HFF-Myc (cell line): ENCODE results near the gene NCKAP5.

Experiments used
- DNase-seq: peaks from one replicate; pipeline ENCODE4 v3.0.0-alpha.2; 2011; ENCODE audit warnings: low read depth; ENCODE audit errors: extremely low read depth
- H3K4me3 ChIP-seq: replicated peaks from 2 replicates; pipeline ENCODE4 v1.5.1; 2011; ENCODE audit warnings: low read depth, mild to moderate bottlenecking, control low read depth, low read length
- CTCF ChIP-seq: IDR thresholded peaks from 2 replicates; pipeline ENCODE4 v1.5.1; 2012; ENCODE audit warnings: mild to moderate bottlenecking, low read depth, low read length, control low read depth; ENCODE audit errors: missing control alignments

The NCKAP5 gene

GRCh38 chr2:133568172-133568571 is at the start of gene NCKAP5:
NCKAP5 (minus strand) TSS chr2:133568463; CDS start chr2:133517526, 50,937 bp downstream.
- DNase-seq, result no peak
- no peak for TF ChIP-seq CTCF
- no peak within 1 kb of the TSS for H3K4me3 ChIP-seq

- DNase-seq, result no peak
- H3K4me3 ChIP-seq, result no peak overlapping the region
- no peak for TF ChIP-seq CTCF
Measured at GRCh38 chr2:133609664-133610063, 41.4 kb upstream of the NCKAP5 start.

- no peak overlapping the region for H3K4me3 ChIP-seq
- TF ChIP-seq CTCF, result no peak
- DNase-seq, result no peak
Measured at GRCh38 chr2:133608291-133608690, 40.0 kb upstream of the NCKAP5 start.

- no peak overlapping the region for H3K4me3 ChIP-seq
- no peak for TF ChIP-seq CTCF
- no peak for DNase-seq
Measured at GRCh38 chr2:133607679-133608078, 39.4 kb upstream of the NCKAP5 start.

GRCh38 chr2:133606616-133607015 is 38.4 kb upstream of the NCKAP5 start:
- TF ChIP-seq CTCF, result no peak
- no peak overlapping the region for H3K4me3 ChIP-seq
- no peak for DNase-seq

DNA sequence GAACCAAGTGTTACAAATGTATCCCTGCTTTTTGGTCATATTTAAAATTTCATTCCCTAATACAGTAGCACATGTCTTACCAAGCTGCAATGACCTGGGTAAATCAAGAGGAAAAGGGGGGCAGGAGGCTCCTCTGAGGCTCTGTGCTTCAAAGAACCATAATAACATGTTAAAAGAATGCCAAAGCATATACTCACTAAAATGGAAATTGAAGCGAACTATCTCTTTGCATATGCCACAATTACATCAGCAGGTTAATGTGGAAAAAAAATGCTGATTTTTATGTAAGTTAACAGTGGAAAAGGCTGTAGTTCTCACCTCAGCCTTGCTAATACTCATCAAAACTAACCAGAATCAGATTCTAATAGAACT is 37.5 kb upstream of the NCKAP5 start:
- no peak for TF ChIP-seq CTCF
- no peak for DNase-seq
- no peak overlapping the region for H3K4me3 ChIP-seq

- H3K4me3 ChIP-seq, result no peak overlapping the region
- no peak for DNase-seq
- no peak for TF ChIP-seq CTCF
Measured at GRCh38 chr2:133605011-133605765, 36.9 kb upstream of the NCKAP5 start.
